ENCODE measurements around the gene EEF2K. TPM values are rescaled to one million over a fixed set of nuclear protein-coding genes. Genes with fewer than 3 reads are reported as not detected.

Gene EEF2K
- total and polyA plus RNA-seq, 2 of the 13 experiments (the other 11 are each of a cell fraction or from before 2014, with no cell fraction given): 22.0 to 23.8 TPM

- no peak for TF ChIP-seq BRF2 (CRISPR knock-in tag; IDR thresholded peaks at IDR 0.05)
- TF ChIP-seq HMGXB4 (CRISPR knock-in tag; IDR thresholded peaks at IDR 0.05; ENCODE audit: borderline replicate concordance in 1 of 2, low read depth in 1 of 2): peak in 1 of 2 experiments; percentile 42; a peak in 1 of 4 replicates
- TF ChIP-seq NR0B2 (CRISPR knock-in tag; IDR thresholded peaks at IDR 0.05): 0 out of 2 replicates have a peak, but pooled peaks have one; percentile 22
- no peak for TF ChIP-seq FOSL1 (CRISPR knock-in tag; IDR thresholded peaks at IDR 0.05; ENCODE audit: borderline replicate concordance)
- no peak for TF ChIP-seq ZNF496 (CRISPR knock-in tag; IDR thresholded peaks at IDR 0.05; ENCODE audit: insufficient replicate concordance)
- no peak for TF ChIP-seq NCOR1 (IDR thresholded peaks at IDR 0.05; ENCODE audit: borderline replicate concordance, low read length)
- peak; percentile 58; the same call in 1 of the 2 replicates for TF ChIP-seq HIVEP1 (CRISPR knock-in tag; IDR thresholded peaks at IDR 0.05)
- no peak for TF ChIP-seq NR2F6 (IDR thresholded peaks at IDR 0.05)
- TF ChIP-seq NR2F6 (CRISPR knock-in tag; IDR thresholded peaks at IDR 0.05): no peak
- peak; percentile 38 for TF ChIP-seq SMC3 (IDR thresholded peaks at IDR 0.05; ENCODE audit: low read length)
- TF ChIP-seq NFAT5 (CRISPR knock-in tag; IDR thresholded peaks at IDR 0.05): 0 out of 2 replicates have a peak, but pooled peaks have one; percentile 14
- TF ChIP-seq NFYC (CRISPR knock-in tag; IDR thresholded peaks at IDR 0.05): no peak
- no peak for TF ChIP-seq FOXA1 (IDR thresholded peaks at IDR 0.05)
- TF ChIP-seq FOXA1 (CRISPR knock-in tag; IDR thresholded peaks at IDR 0.05): 0 out of 2 replicates have a peak, but pooled peaks have one; percentile 2
- TF ChIP-seq HOXD1 (CRISPR knock-in tag; IDR thresholded peaks at IDR 0.05): no peak
- TF ChIP-seq ZNF17 (CRISPR knock-in tag; IDR thresholded peaks at IDR 0.05): no peak
- peak; percentile 72 for TF ChIP-seq CTCF (CRISPR knock-in tag; IDR thresholded peaks at IDR 0.05)
- no peak for TF ChIP-seq ZBTB26 (CRISPR knock-in tag; IDR thresholded peaks at IDR 0.05; ENCODE audit: borderline replicate concordance)
These were observed 22.0 kb upstream of the EEF2K start (continued) for GRCh38 chr16:22183901-22184614.

All from HepG2 (cell line).